Measurements from ENCODE around the gene PPWD1. TPM values are rescaled to one million over a fixed set of nuclear protein-coding genes. Genes with fewer than 3 reads are reported as not detected.

The PPWD1 gene
- total RNA-seq, 4 donors from 2014 or later: 46.3 to 71.1 (median 58.5) TPM

DNA sequence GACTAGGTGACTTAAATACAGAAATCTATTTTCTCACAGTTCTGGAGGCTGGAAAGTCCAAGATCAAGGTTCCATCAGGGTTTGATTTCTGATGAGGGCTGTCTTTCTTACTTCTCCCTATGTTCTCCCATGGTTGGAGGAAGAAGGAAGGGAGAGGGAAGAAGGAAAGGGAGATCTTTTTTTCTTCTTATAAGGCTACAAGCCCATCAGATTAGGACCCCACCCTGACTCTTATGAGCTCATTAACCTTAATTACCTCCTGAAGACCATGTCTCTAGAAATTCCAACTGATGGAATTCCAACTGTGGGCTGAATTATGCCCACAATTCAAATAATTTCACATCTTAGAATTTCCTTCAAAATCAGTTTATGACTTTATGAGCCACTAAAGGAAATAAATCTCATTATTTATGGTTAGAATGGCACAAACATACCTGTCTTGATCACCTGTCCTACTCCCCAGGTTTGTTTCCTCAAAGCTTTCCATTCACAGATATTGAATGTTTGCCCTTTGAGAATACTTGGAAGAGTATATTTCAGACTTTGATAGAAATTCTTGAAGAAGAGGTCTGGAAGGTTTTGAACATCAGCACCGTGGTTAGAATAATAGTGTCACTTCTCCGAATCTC lies 7.6 kb downstream of the PPWD1 start:
- TF ChIP-seq, protein P1, sequence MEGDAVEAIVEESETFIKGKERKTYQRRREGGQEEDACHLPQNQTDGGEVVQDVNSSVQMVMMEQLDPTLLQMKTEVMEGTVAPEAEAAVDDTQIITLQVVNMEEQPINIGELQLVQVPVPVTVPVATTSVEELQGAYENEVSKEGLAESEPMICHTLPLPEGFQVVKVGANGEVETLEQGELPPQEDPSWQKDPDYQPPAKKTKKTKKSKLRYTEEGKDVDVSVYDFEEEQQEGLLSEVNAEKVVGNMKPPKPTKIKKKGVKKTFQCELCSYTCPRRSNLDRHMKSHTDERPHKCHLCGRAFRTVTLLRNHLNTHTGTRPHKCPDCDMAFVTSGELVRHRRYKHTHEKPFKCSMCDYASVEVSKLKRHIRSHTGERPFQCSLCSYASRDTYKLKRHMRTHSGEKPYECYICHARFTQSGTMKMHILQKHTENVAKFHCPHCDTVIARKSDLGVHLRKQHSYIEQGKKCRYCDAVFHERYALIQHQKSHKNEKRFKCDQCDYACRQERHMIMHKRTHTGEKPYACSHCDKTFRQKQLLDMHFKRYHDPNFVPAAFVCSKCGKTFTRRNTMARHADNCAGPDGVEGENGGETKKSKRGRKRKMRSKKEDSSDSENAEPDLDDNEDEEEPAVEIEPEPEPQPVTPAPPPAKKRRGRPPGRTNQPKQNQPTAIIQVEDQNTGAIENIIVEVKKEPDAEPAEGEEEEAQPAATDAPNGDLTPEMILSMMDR (IDR thresholded peaks at IDR 0.05; ENCODE audit: low read depth): no peak

DNA sequence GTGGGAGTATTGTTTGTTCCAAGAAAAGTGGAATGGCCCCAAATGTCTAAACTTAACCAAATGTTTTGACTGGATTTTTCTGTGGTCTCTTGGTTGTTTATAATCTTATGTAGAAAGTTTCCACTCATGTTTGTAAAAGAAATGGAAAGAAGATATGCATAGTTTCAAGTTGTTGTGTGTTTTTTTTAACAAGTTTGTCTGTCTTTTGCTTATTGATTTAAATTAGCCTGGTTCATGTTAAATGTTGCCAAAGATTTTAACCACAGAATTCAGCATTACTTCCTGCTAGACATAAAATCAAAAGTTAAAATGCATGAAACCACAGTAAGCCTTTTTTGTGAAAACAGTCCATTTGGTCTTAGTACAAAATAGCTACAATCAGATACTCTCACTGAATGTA lies 14.0 kb downstream of the PPWD1 start:
- TF ChIP-seq, protein P1 (IDR thresholded peaks at IDR 0.05; ENCODE audit: low read depth): no peak

DNA sequence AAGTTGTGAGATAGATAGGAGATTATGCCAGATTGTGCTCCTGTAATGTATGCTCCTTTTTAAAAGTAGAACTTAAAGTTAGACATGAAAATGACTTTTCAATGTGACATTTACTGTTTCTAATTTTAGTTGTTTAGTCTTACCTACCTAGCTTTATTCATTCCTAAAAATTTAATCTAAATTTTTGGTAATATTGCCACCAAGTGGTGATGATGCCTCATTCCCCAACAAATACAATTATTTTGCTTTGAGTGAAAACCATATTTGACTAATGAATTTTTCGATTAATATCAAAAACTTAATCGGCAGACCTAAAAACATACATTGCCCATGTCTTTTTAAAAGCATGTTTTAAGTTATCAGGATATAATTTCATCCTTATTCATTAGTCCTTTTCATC lies 25.6 kb downstream of the PPWD1 start:
- TF ChIP-seq, protein P1 (IDR thresholded peaks at IDR 0.05; ENCODE audit: low read depth): no peak

DNA sequence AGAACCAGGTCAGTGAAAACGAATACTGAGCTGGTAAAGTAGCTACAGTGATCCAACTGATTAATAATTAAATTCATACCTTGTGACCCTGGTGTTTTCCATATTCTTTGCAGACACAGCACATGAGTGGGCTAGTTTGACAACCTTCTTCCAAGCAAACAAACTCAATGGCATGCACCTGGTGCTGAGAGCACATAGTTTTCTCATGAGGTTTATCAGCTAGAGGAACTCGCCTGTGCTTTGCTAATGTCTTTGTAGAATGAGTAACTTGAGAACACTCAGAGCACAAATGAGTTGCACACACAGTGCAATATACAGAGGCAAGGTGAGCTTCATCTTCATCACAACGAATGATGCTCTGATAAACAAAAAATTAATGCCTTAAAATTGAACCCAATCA lies 48.4 kb downstream of the PPWD1 start:
- TF ChIP-seq, protein P1 (IDR thresholded peaks at IDR 0.05; ENCODE audit: low read depth): no peak

DNA sequence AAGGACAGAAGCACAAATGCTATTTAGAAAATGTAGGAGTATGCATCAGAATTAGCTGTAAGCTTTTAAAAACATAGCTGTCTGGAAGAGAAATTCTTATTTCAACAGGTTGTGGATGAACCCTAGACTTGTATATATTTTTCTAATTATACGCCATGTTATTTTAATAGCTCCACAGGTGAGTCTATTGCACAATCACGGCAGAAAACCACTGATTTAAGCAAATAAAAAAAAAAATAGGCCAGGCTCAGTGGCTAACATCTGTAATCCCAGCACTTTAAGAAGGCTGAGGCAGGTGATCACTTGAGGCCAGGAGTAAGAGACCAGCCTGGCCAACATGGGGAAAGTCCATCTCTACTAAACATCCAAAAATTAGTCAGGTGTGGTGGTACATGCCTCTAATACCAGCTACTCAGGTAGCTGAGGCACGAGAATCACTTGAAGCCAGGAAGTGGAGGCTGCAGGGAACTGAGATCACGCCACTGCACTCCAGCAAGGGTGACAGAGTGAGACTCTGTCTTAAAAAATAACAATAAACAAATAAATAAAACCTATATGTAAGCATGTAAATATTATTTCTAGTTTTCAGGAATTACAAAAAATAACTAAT lies 49.3 kb downstream of the PPWD1 start:
- TF ChIP-seq, protein P1 (IDR thresholded peaks at IDR 0.05; ENCODE audit: low read depth): no peak

DNA sequence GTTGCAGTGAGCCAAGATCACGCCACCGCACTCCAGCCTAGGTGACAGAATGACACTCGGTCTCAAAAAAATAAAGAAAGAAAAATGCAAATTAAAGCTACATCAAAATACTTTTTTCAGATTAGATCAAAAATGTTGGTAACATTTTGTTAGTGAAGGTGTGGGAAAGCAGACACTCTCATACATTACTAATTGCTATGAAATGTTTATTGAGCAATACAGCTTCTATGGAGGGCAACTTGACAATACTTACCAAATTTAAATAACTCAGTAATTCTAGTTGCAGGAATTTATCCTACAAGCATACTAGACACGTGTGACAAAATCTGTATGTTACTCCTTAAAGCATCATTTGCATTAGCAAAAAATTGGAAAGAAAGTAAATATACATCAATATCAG lies 56.9 kb downstream of the PPWD1 start:
- TF ChIP-seq, protein P1 (IDR thresholded peaks at IDR 0.05; ENCODE audit: low read depth): no peak

DNA sequence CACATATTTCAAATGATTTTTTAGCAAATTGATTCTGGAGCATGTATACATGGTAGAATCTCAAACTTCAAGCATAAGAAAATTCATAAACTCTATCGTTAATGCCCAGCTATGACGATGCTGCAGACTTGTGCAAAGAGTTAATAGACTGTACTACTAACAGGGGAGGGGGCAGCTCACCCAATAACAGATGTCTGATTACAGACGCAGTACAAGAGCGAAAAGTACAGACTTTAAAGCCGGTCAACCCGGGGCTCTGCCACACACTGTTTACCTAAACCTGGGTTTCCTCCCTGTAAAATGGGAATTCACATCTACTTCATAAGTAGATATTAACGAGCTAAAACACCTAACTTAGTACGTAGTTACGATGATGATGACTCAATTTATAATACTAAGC lies 60.4 kb downstream of the PPWD1 start:
- TF ChIP-seq, protein P1 (IDR thresholded peaks at IDR 0.05; ENCODE audit: low read depth): no peak
